Stimulated activated CD8-positive, alpha-beta memory T cell treated with anti-CD3 and anti-CD28 coated beads, Interleukin-15, amount 100 ng/mL, for 4 hours (primary cell): Measurements from ENCODE around the gene NR6A1.

Experiments used
- DNase-seq, 2 donors: peaks; one replicate each; pipeline ENCODE4 v3.0.0-alpha.2; 2020; ENCODE audit warnings: low read depth in 2 of 2

The NR6A1 gene

GRCh38 chr9:124658165-124659017 is 112.7 kb downstream of the NR6A1 start:
- no peak for DNase-seq

DNA sequence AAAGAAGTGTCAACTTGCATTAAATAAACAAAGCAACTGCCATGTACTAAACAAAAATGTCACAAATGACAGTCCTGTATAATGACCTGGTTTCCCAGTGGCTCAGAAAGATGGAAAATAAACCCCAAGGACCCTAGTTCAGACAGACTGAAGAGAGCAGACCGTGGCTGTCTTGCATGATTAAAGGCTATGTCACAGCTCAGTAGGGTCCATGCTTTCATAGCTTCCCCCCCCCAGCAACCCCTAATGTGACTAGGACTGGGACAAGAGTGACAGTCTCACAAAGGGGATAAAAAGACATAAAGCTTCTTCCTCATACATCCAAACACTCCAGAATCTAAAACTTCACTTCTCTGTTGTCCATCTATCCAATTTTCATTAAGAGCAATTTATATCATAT is 113.6 kb downstream of the NR6A1 start:
- DNase-seq = no peak

DNA sequence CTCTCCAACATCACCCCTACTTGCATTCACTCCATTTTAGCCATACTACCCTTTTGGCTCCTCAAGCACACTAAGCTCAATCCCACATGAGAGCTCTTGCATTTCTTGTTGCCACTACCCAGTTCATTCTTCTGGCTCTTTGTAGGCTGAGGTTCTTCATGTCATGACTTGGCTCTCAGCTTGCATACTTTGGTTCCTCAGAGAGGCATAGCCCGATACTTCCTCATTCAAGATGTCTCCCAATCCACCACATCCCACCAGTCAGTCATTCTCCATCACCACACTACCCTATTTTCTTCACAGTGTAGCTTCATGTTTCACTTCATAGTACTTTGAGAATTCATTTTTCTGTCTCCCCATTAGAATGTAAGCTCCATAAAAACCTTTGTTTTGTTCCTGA is 116.7 kb downstream of the NR6A1 start:
- DNase-seq = no peak

DNA sequence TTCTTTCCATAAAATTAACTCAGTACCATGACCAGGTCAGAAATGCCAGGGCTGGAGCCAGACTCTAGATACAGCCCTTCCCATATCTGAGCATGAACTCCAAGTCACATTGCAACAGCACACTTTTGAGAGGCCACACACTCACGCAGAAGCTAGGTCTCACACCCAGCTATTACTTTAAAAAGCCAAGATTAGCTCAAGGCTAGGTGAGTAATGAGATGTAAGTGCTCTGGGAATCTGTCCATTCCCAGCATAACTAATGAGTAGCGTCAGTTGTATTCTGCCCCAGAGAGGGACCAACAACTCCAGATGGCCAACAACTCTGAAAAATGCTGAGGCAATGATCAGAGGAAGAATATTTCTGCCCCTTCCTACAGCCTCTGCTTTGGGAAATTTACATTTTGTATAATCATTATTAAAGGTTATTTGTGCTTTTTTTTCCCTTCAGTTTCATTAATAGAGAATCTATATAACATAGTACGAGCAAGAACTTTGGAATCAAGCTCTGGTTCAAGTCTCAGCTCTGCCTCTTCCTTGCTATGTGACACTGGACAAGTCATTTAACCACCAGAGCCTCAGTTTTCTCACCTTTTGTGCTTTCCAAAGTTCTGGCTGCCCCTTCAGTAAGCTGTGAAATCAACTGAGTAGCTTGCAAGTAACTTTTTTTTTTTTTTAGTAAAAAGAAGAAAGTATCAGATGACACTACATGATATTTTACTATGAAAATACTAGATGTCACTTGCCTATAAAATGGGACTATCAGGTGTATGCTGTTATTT is 118.3 kb downstream of the NR6A1 start:
- DNase-seq = no peak

GRCh38 chr9:124652203-124652602 is 118.9 kb downstream of the NR6A1 start:
- DNase-seq = no peak

- no peak for DNase-seq
Observed at GRCh38 chr9:124645274-124645673, 125.8 kb downstream of the NR6A1 start.

DNA sequence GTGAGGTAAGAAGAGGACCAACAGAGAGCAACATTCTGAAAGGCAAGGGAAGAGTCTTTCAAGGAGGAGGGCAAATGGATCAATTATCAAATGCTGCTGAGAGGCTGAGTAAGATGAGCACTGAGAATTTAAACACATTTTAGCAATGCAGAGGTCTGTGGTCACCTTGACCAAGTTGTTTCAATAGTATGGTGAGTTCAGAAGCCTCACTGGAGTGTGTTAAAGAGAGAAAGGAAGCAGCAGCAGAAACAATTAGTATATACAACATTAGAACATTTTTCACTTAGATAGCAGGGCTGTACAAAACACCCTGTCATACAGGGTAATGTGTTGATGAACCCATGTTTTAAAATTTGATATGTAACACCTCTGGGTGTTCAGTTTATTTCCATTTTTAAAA is 131.5 kb downstream of the NR6A1 start:
- DNase-seq = no peak

- DNase-seq = no peak
Observed at GRCh38 chr9:124635285-124635684, 135.8 kb downstream of the NR6A1 start.

DNA sequence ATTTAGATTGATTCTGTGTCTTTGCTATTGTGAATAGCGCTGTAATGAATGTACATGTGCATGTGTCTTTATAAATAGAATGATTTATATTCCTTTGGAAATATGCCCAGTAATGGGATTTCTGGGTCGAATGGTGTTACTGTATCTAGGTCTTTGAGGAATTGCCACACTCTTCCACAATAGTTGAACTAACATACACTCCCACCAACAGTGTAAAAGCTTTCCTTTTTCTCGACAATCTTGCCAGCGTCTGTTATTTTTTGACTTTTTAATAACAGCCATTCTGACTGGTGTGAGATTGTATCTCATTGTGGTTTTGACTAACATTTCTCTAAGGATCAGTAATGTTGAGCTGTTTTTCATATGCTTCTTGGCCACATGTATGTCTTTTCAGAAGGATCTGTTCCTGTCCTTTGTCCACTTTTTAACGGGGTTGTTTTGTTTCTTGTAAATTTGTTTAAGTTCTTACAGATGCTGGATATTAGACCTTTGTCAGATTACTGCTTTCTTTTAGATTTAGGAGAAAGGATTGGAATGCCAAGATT is 139.0 kb downstream of the NR6A1 start:
- no peak for DNase-seq

- no peak for DNase-seq
Observed at GRCh38 chr9:124631326-124631725, 139.8 kb downstream of the NR6A1 start.

GRCh38 chr9:124629600-124629999 is 141.5 kb downstream of the NR6A1 start:
- DNase-seq = no peak

DNA sequence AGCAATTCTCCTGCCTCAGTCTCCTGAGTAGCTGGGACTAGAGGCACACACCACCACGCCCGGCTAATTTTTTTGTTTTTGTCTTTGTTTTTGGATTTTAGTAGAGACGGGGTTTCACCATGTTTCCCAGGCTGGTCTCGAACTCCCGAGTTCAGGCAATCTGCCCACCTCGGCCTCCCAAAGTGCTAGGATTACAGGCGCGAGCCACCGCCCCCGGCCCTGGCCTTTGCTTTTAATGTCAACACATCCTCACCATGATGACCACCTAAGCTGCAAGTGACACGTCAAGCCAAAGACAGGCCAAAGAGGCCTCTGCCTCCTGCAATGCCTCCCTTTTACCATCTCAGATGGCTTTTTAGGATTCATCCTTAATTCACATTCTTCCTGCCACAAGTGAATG is 142.4 kb downstream of the NR6A1 start:
- DNase-seq = no peak

- no peak for DNase-seq
Observed at GRCh38 chr9:124626276-124626675, 144.8 kb downstream of the NR6A1 start.

GRCh38 chr9:124625087-124625486 is 146.0 kb downstream of the NR6A1 start:
- no peak for DNase-seq

GRCh38 chr9:124624735-124624992 is 146.4 kb downstream of the NR6A1 start:
- no peak for DNase-seq

- no peak for DNase-seq
Observed at GRCh38 chr9:124623966-124624734, 147.0 kb downstream of the NR6A1 start.

GRCh38 chr9:124622882-124623281 is 148.2 kb downstream of the NR6A1 start:
- DNase-seq = no peak

DNA sequence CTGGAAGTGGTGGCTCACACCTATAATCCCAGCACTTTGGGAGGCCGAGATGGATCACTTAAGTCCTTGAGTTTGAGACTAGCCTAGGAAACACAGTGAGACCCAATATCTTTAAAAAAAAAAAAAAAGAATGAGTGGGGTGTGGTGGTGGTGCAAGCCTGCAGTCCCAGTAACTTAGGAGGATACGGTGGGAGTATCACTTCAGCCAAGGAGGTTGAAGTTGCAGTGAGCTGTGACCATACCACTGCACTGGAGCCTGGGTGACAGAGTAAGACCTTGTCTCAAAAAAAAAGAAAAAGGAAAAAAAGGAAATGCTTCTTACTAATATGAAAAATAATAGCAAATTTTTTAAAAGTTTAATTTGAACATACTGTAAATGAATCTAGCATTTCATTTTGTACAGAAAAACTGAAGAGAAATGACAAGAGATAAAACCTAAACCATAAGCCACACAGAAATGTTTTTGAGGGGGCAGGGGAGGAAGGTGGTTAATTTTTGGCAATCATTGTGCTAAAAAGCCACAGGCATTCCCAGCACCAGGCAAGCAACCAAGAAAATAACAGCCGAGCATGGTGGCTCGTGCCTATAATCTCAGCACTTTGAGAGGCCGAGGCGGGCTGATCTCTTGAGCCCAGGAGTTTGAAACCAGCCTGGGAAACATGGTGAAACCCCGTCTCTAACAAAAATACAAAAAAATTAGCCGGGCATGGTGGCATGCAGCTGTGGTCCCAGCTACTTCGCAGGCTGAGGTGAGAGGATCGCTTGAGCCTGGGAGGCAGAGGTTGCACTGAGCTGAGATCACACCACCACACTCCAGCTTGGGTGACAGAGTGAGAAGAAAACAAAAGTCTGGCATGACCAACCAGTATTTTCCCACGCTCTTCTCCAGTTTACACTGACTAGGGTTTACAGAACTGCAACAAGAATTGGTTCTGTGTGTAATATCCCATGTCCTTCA is 149.5 kb downstream of the NR6A1 start:
- peak; percentile 3 to 8 for DNase-seq

GRCh38 chr9:124618476-124618875 is 152.6 kb downstream of the NR6A1 start:
- DNase-seq = no peak

- DNase-seq = peak; percentile 21 to 45
Observed at GRCh38 chr9:124617477-124618141, 153.5 kb downstream of the NR6A1 start.

DNA sequence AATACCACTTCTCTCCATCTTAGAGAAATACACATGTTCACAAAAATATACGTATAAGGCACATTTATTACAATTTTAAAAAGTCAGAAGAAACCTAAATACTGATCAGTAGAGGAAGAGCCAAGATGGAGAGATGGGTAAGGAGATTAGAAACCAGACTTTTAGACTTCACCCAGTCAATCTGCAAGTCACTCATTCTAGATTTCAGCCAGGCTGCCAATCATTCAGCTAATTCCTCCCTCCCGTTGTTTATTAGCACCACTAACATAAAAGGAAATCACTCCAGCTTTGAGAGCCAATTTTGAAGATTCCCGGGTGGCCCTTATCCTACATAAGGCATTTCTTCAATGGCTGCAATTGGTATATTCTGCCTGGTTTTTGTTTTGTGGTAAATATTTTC is 154.2 kb downstream of the NR6A1 start:
- no peak for DNase-seq
